Caco-2 (cell line): ENCODE data around the gene DIP2B. TPM values are rescaled to one million over a fixed set of nuclear protein-coding genes. Genes with fewer than 3 reads are reported as not detected.

ENCODE experiments used
- BruUV-seq: library from RNA; stranded (reverse); fragments of 400-500 nt; replicated peaks from 2 replicates; lab custom pipeline; 2021; lab: Mats Ljungman, UMichigan
- CTCF ChIA-PET: fragments of 300-600 bp; sonication (Branson Sonifier 250); formaldehyde crosslinking; loops from one replicate; lab custom pipeline; 2022; ENCODE audit warnings: antibody characterized with exemption; lab: Charles Lee
- POLR2A ChIA-PET: fragments of 300-600 bp; sonication (Branson Sonifier 250); formaldehyde crosslinking; loops from one replicate; lab custom pipeline; 2022; ENCODE audit warnings: antibody characterized with exemption; lab: Charles Lee
- DNase-seq, 2 experiments: peaks; one replicate each; pipeline versions ENCODE4 v3.0.0 to v3.0.0-alpha.2; 2020 to 2022
- H3K27me3 ChIP-seq: replicated peaks from 2 replicates; pipeline ENCODE4 v1.6.0; 2011; ENCODE audit warnings: low read length; ENCODE audit not compliant: control insufficient read depth, insufficient read depth
- H3K36me3 ChIP-seq: 2 replicates; pipeline ENCODE4 v1.5.1; 2011; ENCODE audit warnings: low read length; ENCODE audit not compliant: control insufficient read depth, insufficient read depth
- H3K4me1 ChIP-seq: fragments of 250-450 bp; sonication (Bioruptor Pico); 2 replicates; pipeline ENCODE4 v1.5.1; 2020; ENCODE audit warnings: mild to moderate bottlenecking
- H3K4me3 ChIP-seq: 2 replicates; pipeline ENCODE4 v1.5.1; 2011; ENCODE audit warnings: low read depth, mild to moderate bottlenecking, control low read depth, low read length
- H3K9me3 ChIP-seq: fragments of 250-450 bp; sonication (Bioruptor Pico); 2 replicates; pipeline ENCODE4 v1.5.1; 2020; ENCODE audit warnings: mild to moderate bottlenecking, moderate library complexity
- H3K27ac Mint-ChIP-seq: one replicate; pipeline ENCODE4 v1.8.0; 2022; ENCODE audit warnings: mixed read lengths; ENCODE audit not compliant: unreplicated experiment
- H3K27me3 Mint-ChIP-seq: one replicate; pipeline ENCODE4 v1.8.0; 2022; ENCODE audit warnings: mixed read lengths; ENCODE audit not compliant: insufficient read depth, unreplicated experiment
- H3K36me3 Mint-ChIP-seq: one replicate; pipeline ENCODE4 v1.8.0; 2022; ENCODE audit warnings: mild to moderate bottlenecking, mixed read lengths; ENCODE audit not compliant: insufficient read depth, unreplicated experiment
- H3K4me1 Mint-ChIP-seq: one replicate; pipeline ENCODE4 v1.8.0; 2022; ENCODE audit warnings: low read depth, mixed read lengths; ENCODE audit not compliant: unreplicated experiment
- H3K4me3 Mint-ChIP-seq: one replicate; pipeline ENCODE4 v1.8.0; 2022; ENCODE audit warnings: mild to moderate bottlenecking, moderate library complexity, mixed read lengths; ENCODE audit not compliant: unreplicated experiment
- H3K9me3 Mint-ChIP-seq: one replicate; pipeline ENCODE4 v1.8.0; 2022; ENCODE audit warnings: mixed read lengths; ENCODE audit not compliant: unreplicated experiment
- CTCF ChIP-seq, 2 experiments: fragments of 200-600 bp in 1 of 2; IDR thresholded peaks; 1 replicate in 1 of 2; 2 replicates in 1 of 2; pipeline versions ENCODE4 v1.5.1 to v1.8.0; 2011 to 2022; ENCODE audit warnings: antibody characterized with exemption in 1 of 2, control low read depth in 1 of 2, inconsistent platforms in 1 of 2, low read depth in 1 of 2, low read length in 1 of 2, mild to moderate bottlenecking in 1 of 2, moderate library complexity in 1 of 2; ENCODE audit not compliant: insufficient read depth in 1 of 2, severe bottlenecking in 1 of 2, unreplicated experiment in 1 of 2
- intact Hi-C: fragments of 100-400 bp; cut with micrococcal nuclease; formaldehyde crosslinking; loops from one replicate; pipeline ENCODE4 v1.10.0; 2022; ENCODE audit not compliant: unreplicated experiment
- total RNA-seq: library from RNA; stranded (reverse); gene quantifications from 2 replicates; pipeline ENCODE4 v1.2.3, GENCODE V29; 2022

The DIP2B gene
- total RNA-seq, 1 experiment from 2014 or later: 32.7 TPM

- intact Hi-C loops: no loop called here
- Histone ChIP-seq H3K4me3 (no peak overlapping the region), H3K27me3 (no peaks in the 10 kb centered on the region), H3K36me3 (no peaks in the 10 kb centered on the region), H3K4me1 (peaks cover 11% of the 10 kb centered on the region; the same call in 1 of the 2 replicates), H3K9me3 (no peaks in the 10 kb centered on the region)
- Mint-ChIP-seq H3K9me3 (no peaks in the 10 kb centered on the region), H3K27me3 (no peaks in the 10 kb centered on the region), H3K27ac (no peak overlapping the region), H3K4me1 (peaks cover 13% of the 10 kb centered on the region), H3K36me3 (no peaks in the 10 kb centered on the region), H3K4me3 (no peak overlapping the region)
- ChIA-PET CTCF (interaction anchor here (0.6 kb wide), 1 partner anchor 59 kb away, joined by 3 read pairs; the partner anchor contains the start of gene DIP2B), POLR2A (interaction anchor here (0.7 kb wide), 1 partner anchor 8 kb away, joined by 3 read pairs; no protein-coding TSS in a partner anchor)
- BruUV-seq: no TSS peak
- no peak for DNase-seq
- no peak for TF ChIP-seq CTCF (IDR thresholded peaks at IDR 0.05; ENCODE audit: insufficient read depth in 1 of 2, low read depth in 1 of 2, low read length in 1 of 2, severe bottlenecking in 1 of 2, unreplicated experiment in 1 of 2)
Observed at GRCh38 chr12:50564237-50564947, 59.6 kb downstream of the DIP2B start.

GRCh38 chr12:50564948-50565297 is 60.1 kb downstream of the DIP2B start:
- no peak for DNase-seq
- Histone ChIP-seq H3K9me3 (no peaks in the 10 kb centered on the region), H3K4me1 (peaks cover 11% of the 10 kb centered on the region; the same call in 1 of the 2 replicates), H3K36me3 (no peaks in the 10 kb centered on the region), H3K27me3 (no peaks in the 10 kb centered on the region), H3K4me3 (no peak overlapping the region)
- TF ChIP-seq CTCF (IDR thresholded peaks at IDR 0.05; ENCODE audit: insufficient read depth in 1 of 2, low read depth in 1 of 2, low read length in 1 of 2, severe bottlenecking in 1 of 2, unreplicated experiment in 1 of 2): no peak
- ChIA-PET CTCF (no interaction called here), POLR2A (no interaction called here)
- Mint-ChIP-seq H3K9me3 (no peaks in the 10 kb centered on the region), H3K4me3 (no peak overlapping the region), H3K27me3 (no peaks in the 10 kb centered on the region), H3K36me3 (no peaks in the 10 kb centered on the region), H3K4me1 (peaks cover 13% of the 10 kb centered on the region), H3K27ac (no peak overlapping the region)
- no TSS peak for BruUV-seq
- intact Hi-C loops: no loop called here

GRCh38 chr12:50566066-50566465 is 61.3 kb downstream of the DIP2B start:
- no peaks in the 10 kb centered on the region for H3K27me3 ChIP-seq
- H3K4me1 Mint-ChIP-seq: peaks cover 13% of the 10 kb centered on the region
- H3K27me3 Mint-ChIP-seq: no peaks in the 10 kb centered on the region
- no peaks in the 10 kb centered on the region for H3K36me3 Mint-ChIP-seq
- no peak for TF ChIP-seq CTCF (IDR thresholded peaks at IDR 0.05; ENCODE audit: insufficient read depth in 1 of 2, low read depth in 1 of 2, low read length in 1 of 2, severe bottlenecking in 1 of 2, unreplicated experiment in 1 of 2)
- H3K9me3 ChIP-seq: no peaks in the 10 kb centered on the region
- H3K4me3 ChIP-seq: no peak overlapping the region
- ChIA-PET POLR2A (no interaction called here), CTCF (no interaction called here)
- no peaks in the 10 kb centered on the region for H3K9me3 Mint-ChIP-seq
- H3K36me3 ChIP-seq: no peaks in the 10 kb centered on the region
- no peak overlapping the region for H3K4me3 Mint-ChIP-seq
- no TSS peak for BruUV-seq
- no peak overlapping the region for H3K27ac Mint-ChIP-seq
- intact Hi-C loops: no loop called here
- no peak for DNase-seq
- peaks cover 11% of the 10 kb centered on the region; the same call in 1 of the 2 replicates for H3K4me1 ChIP-seq
